ENCODE data around the gene ZNF710. TPM values are rescaled to one million over a fixed set of nuclear protein-coding genes. Genes with fewer than 3 reads are reported as not detected.

ZNF710 gene
- total RNA-seq, 1 experiment from 2014 or later: 16.1 TPM

Small RNA genes lying within 50 kb of the gene (small RNA-seq; reads per million reads assigned to genes)
- gene MIR3174 (0.16 reads per million), gene RF00066 (not detected)

Other genes with a start within 250 kb of the ZNF710 start
- gene MESP2, start 225.0 kb upstream of the ZNF710 start, total RNA-seq (2014; rRNA removed; shearing (Covaris generic)): not detected in 2 replicates
- gene ANPEP, start 186.5 kb upstream of the ZNF710 start, total RNA-seq (2014; rRNA removed; shearing (Covaris generic)): 357 and 384 TPM in 2 replicates
- 21.1 and 25.4 TPM in 2 replicates for gene AP3S2, start 107.3 kb upstream of the ZNF710 start, total RNA-seq (2014; rRNA removed; shearing (Covaris generic))
- 3.0 and 3.1 TPM in 2 replicates for gene ARPIN, start 88.4 kb upstream of the ZNF710 start, total RNA-seq (2014; rRNA removed; shearing (Covaris generic))
- gene IDH2, start 101.1 kb downstream of the ZNF710 start, total RNA-seq (2014; rRNA removed; shearing (Covaris generic)): 6.9 and 7.7 TPM in 2 replicates
- 53.7 and 57.1 TPM in 2 replicates for gene SEMA4B, start 200.0 kb downstream of the ZNF710 start, total RNA-seq (2014; rRNA removed; shearing (Covaris generic))
- gene CIB1, start 232.6 kb downstream of the ZNF710 start, total RNA-seq (2014; rRNA removed; shearing (Covaris generic)): 44.5 and 65.7 TPM in 2 replicates
- gene GDPGP1, start 232.9 kb downstream of the ZNF710 start, total RNA-seq (2014; rRNA removed; shearing (Covaris generic)): 6.3 and 6.4 TPM in 2 replicates
- gene TTLL13, start 248.2 kb downstream of the ZNF710 start, total RNA-seq (2014; rRNA removed; shearing (Covaris generic)): not detected in 2 replicates